SK-N-SH (cell line): ENCODE data around the gene AKAP17A.

Experiments used
- CTCF ChIP-seq: fragments of 200-600 bp; sonication (generic); IDR thresholded peaks from 2 replicates; pipeline ENCODE4 v1.6.1; 2017; ENCODE audit warnings: antibody characterized with exemption, mild to moderate bottlenecking, moderate library complexity
- EP300 ChIP-seq, 2 experiments: IDR thresholded peaks; 2 replicates each; pipeline versions ENCODE4 v1.4.0 to v1.6.1; 2012; ENCODE audit warnings: borderline replicate concordance in 1 of 2, low read depth in 1 of 2, low read length in 1 of 2
- EZH2phosphoT487 ChIP-seq: fragments of 200-600 bp; sonication (generic); IDR thresholded peaks from 2 replicates; pipeline ENCODE4 v1.6.1; 2017; ENCODE audit warnings: low read depth, mixed run types, mild to moderate bottlenecking, antibody characterized with exemption, moderate library complexity, borderline replicate concordance
- MXI1 ChIP-seq: IDR thresholded peaks from 2 replicates; pipeline ENCODE4 v1.6.1; 2012; ENCODE audit warnings: mild to moderate bottlenecking, low read depth, low read length, improper control_type of control experiment
- PBX3 ChIP-seq: IDR thresholded peaks from 2 replicates; pipeline ENCODE4; 2012
- POLR2AphosphoS5 ChIP-seq: IDR thresholded peaks from 2 replicates; pipeline ENCODE4 v1.6.1; 2012; ENCODE audit warnings: low read depth, low read length
- RAD21 ChIP-seq: IDR thresholded peaks from 2 replicates; pipeline ENCODE4 v1.6.1; 2012; ENCODE audit warnings: mild to moderate bottlenecking, low read length
- REST ChIP-seq: IDR thresholded peaks from 2 replicates; pipeline ENCODE4 v1.6.1; 2012; ENCODE audit warnings: mild to moderate bottlenecking, low read depth, low read length, moderate library complexity
- RXRA ChIP-seq: IDR thresholded peaks from 2 replicates; pipeline ENCODE4 v1.4.0; 2012; ENCODE audit warnings: low read depth, mild to moderate bottlenecking, borderline replicate concordance
- SMC3 ChIP-seq: IDR thresholded peaks from 2 replicates; pipeline ENCODE4 v1.6.1; 2012; ENCODE audit warnings: low read depth, low read length, improper control_type of control experiment
- TCF12 ChIP-seq: IDR thresholded peaks from 2 replicates; pipeline ENCODE4 v1.4.0; 2012
- TEAD4 ChIP-seq: IDR thresholded peaks from 2 replicates; pipeline ENCODE4 v1.4.0; 2012; ENCODE audit warnings: mild to moderate bottlenecking, borderline replicate concordance; ENCODE audit not compliant: insufficient read depth
- YY1 ChIP-seq: IDR thresholded peaks from 2 replicates; pipeline ENCODE4 v1.4.0; 2012; ENCODE audit warnings: low read depth, mild to moderate bottlenecking
- ZBTB33 ChIP-seq: IDR thresholded peaks from 2 replicates; pipeline ENCODE4 v1.4.0; 2012; ENCODE audit warnings: low read depth, borderline replicate concordance

- TF ChIP-seq CTCF, result no peak
- TF ChIP-seq POLR2AphosphoS5, result no peak
- no peak for TF ChIP-seq REST
- TF ChIP-seq SMC3, result no peak
- no peak for TF ChIP-seq ZBTB33
- TF ChIP-seq EZH2phosphoT487, result no peak
- no peak for TF ChIP-seq PBX3
- no peak for TF ChIP-seq RAD21
- no peak for TF ChIP-seq TCF12
- no peak for TF ChIP-seq RXRA
- TF ChIP-seq EP300 (IDR thresholded peaks at IDR 0.05; ENCODE audit: borderline replicate concordance in 1 of 2, low read depth in 1 of 2, low read length in 1 of 2), result no peak
- TF ChIP-seq YY1, result no peak
- no peak for TF ChIP-seq MXI1
- no peak for TF ChIP-seq TEAD4
Measured at GRCh38 chrX:1606496-1606895, 15.1 kb downstream of the AKAP17A start.
